Inflammatory macrophage treated with lipopolysaccharide for 1 hour (primary cell): ENCODE data around the gene SUGP2.

Source experiments
- DNase-seq, 2 donors: peaks; one replicate each; pipeline ENCODE4 v3.0.0-alpha.2; 2020 to 2022

The SUGP2 gene

DNA sequence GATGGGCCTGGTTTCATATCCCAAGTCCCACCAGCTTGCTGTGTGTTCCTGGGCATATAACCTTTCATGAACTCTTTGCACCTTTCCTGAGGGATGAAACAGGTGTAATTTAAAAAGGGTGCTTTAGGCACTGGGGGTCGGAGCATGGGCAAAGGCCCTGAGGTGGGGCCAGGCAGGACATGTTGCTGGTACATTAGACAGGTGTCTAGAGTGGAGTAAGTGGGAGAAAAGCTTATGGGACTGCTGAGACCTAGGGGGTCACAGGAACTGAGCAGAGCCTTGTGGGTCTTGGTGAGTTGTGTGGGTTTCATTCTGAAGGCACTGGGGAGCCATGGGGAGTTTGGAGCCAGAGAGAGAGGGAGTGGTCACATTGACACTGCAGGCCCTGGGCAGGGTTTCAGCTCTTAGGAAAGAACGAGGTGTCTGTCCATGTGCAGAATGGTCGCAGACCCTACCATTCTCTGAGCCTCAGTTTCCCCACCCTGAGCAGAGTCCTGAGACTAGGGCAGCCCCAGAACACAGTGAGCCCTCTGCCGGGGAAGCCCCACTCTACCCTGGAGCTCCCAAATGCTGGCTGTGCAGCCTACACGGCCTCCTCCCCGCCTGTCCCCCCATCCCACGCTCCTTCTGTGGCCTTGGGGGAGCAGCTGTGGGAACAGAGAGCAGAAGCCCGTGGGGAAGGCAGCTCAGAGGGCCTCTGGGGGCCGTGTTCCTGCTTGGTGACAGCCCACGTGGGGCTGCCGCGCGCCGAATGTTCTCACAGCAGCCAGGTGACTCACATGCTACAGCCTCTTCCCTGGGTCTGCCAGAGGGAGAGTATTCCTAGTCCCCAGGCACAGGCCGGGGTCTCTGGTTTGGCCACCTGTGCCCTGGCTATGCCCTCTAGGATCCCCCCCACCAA, 85.0 kb downstream of the SUGP2 start:
- no peak for DNase-seq

DNA sequence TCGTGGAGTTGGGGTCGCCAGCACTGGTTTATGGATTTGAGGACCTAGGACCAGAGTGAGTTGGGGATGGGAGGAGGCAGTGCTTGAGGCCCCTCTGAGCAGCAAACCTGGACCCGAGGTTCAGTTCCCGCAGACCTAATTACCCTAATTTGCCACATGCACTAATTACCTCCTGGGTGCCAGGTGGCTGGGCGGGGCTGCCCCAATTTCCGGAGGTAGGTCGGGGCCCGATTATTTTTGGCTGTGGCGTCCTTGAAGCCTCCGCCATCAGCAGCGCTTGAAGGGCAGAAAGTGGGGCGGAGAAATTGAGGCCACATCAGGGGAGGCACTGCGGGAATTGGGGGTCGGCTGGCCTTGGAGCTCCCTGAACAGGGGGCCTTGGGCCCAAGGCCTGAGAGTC, 86.4 kb downstream of the SUGP2 start:
- no peak for DNase-seq

DNA sequence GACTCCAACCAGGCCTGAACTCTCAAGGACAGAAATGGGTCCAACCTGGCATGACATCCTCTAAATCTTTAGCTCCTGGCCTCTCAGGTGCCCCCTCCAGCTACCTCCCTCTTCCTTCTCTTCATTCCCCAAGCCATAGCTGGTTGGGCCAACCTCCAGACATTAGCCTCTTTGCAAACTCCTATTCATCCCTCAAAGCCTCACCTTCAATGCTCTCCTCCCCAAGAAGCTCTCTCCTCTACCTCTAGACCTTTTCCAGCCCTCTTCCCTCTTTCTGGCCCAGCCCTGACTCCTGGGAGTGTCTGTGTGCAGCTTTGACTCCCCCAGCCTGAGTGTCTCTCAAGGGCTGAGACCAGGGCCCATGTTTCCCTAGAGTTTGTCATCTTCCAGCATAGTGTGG, 87.0 kb downstream of the SUGP2 start:
- DNase-seq, result no peak

DNA sequence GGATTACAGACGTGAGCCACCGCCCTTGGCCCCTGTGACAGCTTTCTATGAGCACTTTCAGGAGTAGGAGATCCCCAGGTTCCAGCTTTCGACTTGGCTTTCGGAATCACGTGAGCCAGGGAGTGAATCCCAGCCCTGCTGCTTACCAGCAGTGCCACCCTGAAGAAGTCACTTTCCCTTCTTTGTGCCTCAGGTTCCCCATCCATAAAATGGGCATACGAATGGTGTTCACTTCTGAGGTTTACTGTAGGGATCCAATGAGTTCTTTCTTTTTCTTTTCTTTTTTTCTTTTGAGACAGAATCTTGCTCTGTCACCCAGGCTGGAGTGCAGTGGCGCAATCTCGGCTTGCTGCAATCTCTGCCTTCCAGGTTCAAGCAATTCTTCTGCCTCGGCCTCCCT, 88.0 kb downstream of the SUGP2 start:
- DNase-seq, result no peak

DNA sequence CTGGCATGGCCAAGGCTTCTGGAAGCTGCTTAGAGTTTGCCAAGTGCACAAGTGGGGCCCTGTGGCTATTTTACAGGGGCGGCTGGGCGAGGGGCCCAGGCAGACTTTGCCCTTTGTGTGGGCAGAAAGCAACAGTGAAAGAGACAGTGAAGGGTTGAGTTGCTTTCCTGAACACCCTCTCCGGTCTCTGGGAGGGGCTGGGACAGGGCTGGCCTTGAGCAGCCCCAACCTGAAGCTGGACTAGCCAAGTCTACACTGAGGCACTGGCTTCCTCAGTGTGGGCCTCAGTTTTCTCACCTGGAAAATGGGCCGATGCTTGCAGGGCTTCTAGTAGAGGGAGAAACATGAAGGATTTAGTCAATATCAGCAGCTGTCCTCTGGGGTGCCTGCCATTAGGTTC, 89.9 kb downstream of the SUGP2 start:
- no peak for DNase-seq

DNA sequence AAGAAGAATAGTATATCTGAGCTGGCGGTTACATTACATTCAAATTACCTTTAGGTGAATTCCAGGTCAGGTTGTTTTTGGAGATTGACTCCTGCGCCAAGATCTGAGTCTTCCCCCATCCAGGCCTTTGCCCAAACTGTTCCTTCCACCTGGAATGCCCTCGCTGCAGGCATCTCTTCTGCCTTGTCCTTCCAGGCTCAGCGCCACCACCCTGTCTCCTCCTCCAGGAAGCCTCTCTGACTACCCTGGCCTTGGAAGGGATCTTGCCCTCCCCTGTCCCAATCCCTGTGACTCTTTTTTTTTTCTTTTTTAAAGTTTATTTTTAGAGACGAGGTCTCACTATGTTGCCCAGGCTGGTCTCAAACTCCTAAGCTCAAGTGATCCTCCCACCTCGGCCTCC, 90.6 kb downstream of the SUGP2 start:
- no peak for DNase-seq

DNA sequence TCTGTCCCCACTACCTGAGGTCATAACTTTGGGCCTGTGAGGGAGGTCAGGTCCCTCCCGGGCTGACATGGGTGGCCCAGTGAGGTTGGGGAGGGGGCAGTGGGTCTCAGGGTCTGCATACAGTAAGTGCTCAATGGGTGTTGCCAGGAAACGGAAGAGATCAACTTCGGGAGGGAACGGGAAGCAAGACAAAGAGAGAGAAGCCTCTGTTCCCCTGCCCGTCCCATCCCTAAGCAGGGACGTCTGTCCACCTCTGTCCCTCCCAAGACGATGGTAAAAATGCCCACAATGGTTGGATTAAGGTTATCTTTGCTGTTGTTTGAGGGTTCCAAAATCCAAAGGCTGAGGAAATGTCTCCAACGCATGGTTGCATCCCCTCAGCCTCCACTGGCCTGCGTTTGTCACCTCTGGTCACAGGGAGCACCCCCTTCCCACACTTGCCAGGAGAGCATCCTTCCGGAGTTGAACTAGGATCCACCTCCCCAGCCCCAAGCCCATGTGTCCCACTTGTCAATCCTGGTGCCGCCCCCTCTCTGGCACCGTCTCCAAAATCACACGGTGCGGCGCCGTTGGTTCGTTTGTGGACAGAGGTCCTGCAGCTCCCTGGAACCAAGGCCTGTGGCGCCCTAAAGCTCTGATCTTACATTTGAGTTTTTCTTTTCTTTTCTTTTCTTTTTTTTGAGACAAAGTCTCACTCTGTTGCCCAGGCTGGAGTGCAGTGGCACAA, 91.5 kb downstream of the SUGP2 start:
- no peak for DNase-seq
